Measurements from ENCODE around the gene OR4K2.
A peak's percentile ranks its signal among the peaks of the same experiment; 100 is the strongest.

DNA sequence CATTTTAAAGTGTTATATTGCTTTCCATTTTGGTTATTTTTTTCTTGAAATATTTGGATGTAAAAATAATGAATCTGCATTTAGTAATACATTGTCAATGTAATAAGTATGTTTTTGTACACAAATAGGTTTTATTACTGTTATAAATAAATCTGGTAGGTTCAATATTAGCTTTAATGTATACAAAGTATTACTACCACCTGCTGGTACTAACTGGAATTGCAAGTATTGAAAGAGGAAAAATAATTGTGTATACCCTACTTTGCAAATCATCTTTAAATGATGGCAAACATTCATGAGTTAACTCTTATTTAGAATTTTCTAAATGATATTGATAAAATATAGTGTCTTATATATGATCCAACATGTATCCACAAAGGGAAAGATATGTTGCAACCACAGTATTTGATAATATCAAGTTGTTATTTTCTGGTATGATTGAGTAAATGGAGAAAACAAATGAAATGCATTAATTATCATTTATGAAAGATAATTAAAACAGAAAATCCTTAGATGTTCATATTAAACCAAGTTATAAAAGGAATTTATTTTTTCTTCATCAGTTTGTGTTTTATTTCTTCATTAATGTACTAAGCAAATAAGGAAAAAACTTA, 3.2 kb downstream of the OR4K2 start:
- TF ChIP-seq, protein P1, sequence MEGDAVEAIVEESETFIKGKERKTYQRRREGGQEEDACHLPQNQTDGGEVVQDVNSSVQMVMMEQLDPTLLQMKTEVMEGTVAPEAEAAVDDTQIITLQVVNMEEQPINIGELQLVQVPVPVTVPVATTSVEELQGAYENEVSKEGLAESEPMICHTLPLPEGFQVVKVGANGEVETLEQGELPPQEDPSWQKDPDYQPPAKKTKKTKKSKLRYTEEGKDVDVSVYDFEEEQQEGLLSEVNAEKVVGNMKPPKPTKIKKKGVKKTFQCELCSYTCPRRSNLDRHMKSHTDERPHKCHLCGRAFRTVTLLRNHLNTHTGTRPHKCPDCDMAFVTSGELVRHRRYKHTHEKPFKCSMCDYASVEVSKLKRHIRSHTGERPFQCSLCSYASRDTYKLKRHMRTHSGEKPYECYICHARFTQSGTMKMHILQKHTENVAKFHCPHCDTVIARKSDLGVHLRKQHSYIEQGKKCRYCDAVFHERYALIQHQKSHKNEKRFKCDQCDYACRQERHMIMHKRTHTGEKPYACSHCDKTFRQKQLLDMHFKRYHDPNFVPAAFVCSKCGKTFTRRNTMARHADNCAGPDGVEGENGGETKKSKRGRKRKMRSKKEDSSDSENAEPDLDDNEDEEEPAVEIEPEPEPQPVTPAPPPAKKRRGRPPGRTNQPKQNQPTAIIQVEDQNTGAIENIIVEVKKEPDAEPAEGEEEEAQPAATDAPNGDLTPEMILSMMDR (IDR thresholded peaks at IDR 0.05 in 8 of 11, conservative IDR thresholded peaks at IDR 0.05 in 3 of 11): peak in 9 of 11 experiments; percentile 21 to 74 (median 59)
- TF ChIP-seq POLR2AphosphoS5 (IDR thresholded peaks at IDR 0.05): no peak

Data from spleen (tissue), 7 donors.